Mesothelial cell of epicardium (in vitro differentiated cells): Measurements from ENCODE around the gene PLA2G15. TPM values are rescaled to one million over a fixed set of nuclear protein-coding genes. Genes with fewer than 3 reads are reported as not detected.

Experiments used
- DNase-seq, 2 experiments: peaks; one replicate each; pipeline ENCODE4 v3.0.0; 2021; ENCODE audit warnings: low spot score in 2 of 2; ENCODE audit not compliant: unreplicated experiment in 2 of 2
- H3K27ac Mint-ChIP-seq: 2 replicates; pipeline ENCODE4 v1.8.0; 2021; ENCODE audit warnings: mixed read lengths
- H3K27me3 Mint-ChIP-seq: 2 replicates; pipeline ENCODE4 v1.8.0; 2021; ENCODE audit warnings: low read depth, mixed read lengths
- H3K36me3 Mint-ChIP-seq: 2 replicates; pipeline ENCODE4 v1.8.0; 2021; ENCODE audit warnings: mixed read lengths
- H3K4me1 Mint-ChIP-seq: 2 replicates; pipeline ENCODE4 v1.8.0; 2021; ENCODE audit warnings: mixed read lengths
- H3K4me3 Mint-ChIP-seq: 2 replicates; pipeline ENCODE4 v1.8.0; 2021; ENCODE audit warnings: mild to moderate bottlenecking, moderate library complexity, mixed read lengths
- H3K9me3 Mint-ChIP-seq: 2 replicates; pipeline ENCODE4 v1.8.0; 2021; ENCODE audit warnings: mixed read lengths
- total RNA-seq: library from RNA; stranded (reverse); gene quantifications from 3 replicates; pipeline ENCODE4 v1.2.1, GENCODE V29; 2021
- TF ChIP-seq, protein P1 (sequence below): fragments of 200-600 bp; sonication (generic); IDR thresholded peaks from one replicate; pipeline ENCODE4 v1.5.0; 2021; ENCODE audit warnings: antibody characterized with exemption; ENCODE audit not compliant: unreplicated experiment

The PLA2G15 gene
- total RNA-seq, 1 donor from 2014 or later = 19.4 TPM

DNA sequence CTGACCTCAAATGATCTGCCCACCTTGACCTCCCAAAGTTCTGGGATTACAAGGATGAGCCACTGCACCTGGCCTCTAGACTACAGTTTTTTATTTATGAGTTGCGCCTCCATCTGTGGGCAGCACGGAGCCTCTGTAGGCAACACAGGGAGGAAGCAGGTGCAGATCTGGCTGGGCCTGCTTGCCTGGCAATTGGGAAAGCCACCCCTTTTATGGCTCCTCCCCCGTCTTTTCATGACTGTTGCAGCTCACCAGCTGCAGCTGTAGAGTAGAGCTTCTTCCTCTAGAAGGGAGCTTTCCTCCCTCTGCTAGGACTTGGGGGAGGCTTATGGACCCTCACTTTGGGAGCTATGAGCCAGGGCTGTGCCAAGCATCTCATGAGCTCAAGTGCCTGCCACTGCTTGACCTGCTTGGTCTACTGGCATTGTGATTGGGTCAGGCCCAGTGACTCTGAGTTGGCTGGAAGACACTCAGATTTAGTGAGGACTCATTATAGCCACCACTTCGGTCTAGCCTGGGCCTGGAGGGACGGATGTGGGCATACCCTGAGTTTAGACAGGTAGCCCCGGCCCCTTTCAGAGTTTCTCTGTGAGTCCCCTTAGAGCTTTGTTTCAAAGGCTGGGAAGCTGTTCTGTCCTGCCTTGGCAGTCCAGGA, 12.2 kb downstream of the PLA2G15 start:
- Mint-ChIP-seq H3K9me3 (no peaks in the 10 kb centered on the region), H3K4me3 (no peak overlapping the region), H3K36me3 (peaks cover 2% of the 10 kb centered on the region), H3K4me1 (peaks cover 7% of the 10 kb centered on the region), H3K27me3 (no peaks in the 10 kb centered on the region), H3K27ac (peak overlapping the region; percentile 43)
- TF ChIP-seq, protein P1, sequence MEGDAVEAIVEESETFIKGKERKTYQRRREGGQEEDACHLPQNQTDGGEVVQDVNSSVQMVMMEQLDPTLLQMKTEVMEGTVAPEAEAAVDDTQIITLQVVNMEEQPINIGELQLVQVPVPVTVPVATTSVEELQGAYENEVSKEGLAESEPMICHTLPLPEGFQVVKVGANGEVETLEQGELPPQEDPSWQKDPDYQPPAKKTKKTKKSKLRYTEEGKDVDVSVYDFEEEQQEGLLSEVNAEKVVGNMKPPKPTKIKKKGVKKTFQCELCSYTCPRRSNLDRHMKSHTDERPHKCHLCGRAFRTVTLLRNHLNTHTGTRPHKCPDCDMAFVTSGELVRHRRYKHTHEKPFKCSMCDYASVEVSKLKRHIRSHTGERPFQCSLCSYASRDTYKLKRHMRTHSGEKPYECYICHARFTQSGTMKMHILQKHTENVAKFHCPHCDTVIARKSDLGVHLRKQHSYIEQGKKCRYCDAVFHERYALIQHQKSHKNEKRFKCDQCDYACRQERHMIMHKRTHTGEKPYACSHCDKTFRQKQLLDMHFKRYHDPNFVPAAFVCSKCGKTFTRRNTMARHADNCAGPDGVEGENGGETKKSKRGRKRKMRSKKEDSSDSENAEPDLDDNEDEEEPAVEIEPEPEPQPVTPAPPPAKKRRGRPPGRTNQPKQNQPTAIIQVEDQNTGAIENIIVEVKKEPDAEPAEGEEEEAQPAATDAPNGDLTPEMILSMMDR = no peak
- no peak for DNase-seq

GRCh38 chr16:68257906-68258800, 13.0 kb downstream of the PLA2G15 start:
- H3K9me3 Mint-ChIP-seq = no peaks in the 10 kb centered on the region
- H3K4me1 Mint-ChIP-seq = peaks cover 7% of the 10 kb centered on the region
- H3K4me3 Mint-ChIP-seq = no peak overlapping the region
- peaks cover 2% of the 10 kb centered on the region for H3K36me3 Mint-ChIP-seq
- TF ChIP-seq, protein P1 = no peak
- H3K27me3 Mint-ChIP-seq = no peaks in the 10 kb centered on the region
- H3K27ac Mint-ChIP-seq = peak overlapping the region; percentile 64
- no peak for DNase-seq

DNA sequence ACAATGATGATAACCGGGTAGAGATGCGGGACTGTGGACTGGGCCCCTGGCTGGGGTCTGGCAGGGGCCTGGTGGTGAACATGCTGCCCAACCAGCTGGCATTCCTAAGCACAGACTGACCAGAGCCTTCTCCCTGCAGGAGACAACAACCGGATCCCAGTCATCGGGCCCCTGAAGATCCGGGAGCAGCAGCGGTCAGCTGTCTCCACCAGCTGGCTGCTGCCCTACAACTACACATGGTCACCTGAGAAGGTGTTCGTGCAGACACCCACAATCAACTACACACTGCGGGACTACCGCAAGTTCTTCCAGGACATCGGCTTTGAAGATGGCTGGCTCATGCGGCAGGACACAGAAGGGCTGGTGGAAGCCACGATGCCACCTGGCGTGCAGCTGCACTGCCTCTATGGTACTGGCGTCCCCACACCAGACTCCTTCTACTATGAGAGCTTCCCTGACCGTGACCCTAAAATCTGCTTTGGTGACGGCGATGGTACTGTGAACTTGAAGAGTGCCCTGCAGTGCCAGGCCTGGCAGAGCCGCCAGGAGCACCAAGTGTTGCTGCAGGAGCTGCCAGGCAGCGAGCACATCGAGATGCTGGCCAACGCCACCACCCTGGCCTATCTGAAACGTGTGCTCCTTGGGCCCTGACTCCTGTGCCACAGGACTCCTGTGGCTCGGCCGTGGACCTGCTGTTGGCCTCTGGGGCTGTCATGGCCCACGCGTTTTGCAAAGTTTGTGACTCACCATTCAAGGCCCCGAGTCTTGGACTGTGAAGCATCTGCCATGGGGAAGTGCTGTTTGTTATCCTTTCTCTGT, 14.0 kb downstream of the PLA2G15 start:
- Mint-ChIP-seq H3K27ac (no peak overlapping the region), H3K4me1 (peaks cover 14% of the 10 kb centered on the region), H3K27me3 (no peaks in the 10 kb centered on the region), H3K36me3 (peaks cover 2% of the 10 kb centered on the region), H3K4me3 (no peak overlapping the region), H3K9me3 (no peaks in the 10 kb centered on the region)
- DNase-seq = no peak
- TF ChIP-seq, protein P1 = no peak

- H3K36me3 Mint-ChIP-seq = peaks cover 2% of the 10 kb centered on the region
- H3K9me3 Mint-ChIP-seq = no peaks in the 10 kb centered on the region
Measured at GRCh38 chr16:68263559-68264127, 18.5 kb downstream of the PLA2G15 start.

More at GRCh38 chr16:68263559-68264127, 18.5 kb downstream of the PLA2G15 start:
- H3K4me3 Mint-ChIP-seq = peak overlapping the region; percentile 89
- peaks cover 37% of the 10 kb centered on the region for H3K4me1 Mint-ChIP-seq
- TF ChIP-seq, protein P1 = no peak
- no peaks in the 10 kb centered on the region for H3K27me3 Mint-ChIP-seq
- DNase-seq = no peak
- peak overlapping the region; percentile 99 for H3K27ac Mint-ChIP-seq
